EH (cell line): ENCODE measurements around the gene DIS3L.
A peak's percentile ranks its signal among the peaks of the same experiment; 100 is the strongest.
"Not testable (repeated sequence)": the region's sequence is repeated elsewhere in the genome, so short reads cannot be mapped to it uniquely, and the experiment has no call there.

Experiments
- DNase-seq: peaks from one replicate; pipeline ENCODE4 v3.0.0-alpha.2; 2015; ENCODE audit warnings: low read depth

The DIS3L gene

DNA sequence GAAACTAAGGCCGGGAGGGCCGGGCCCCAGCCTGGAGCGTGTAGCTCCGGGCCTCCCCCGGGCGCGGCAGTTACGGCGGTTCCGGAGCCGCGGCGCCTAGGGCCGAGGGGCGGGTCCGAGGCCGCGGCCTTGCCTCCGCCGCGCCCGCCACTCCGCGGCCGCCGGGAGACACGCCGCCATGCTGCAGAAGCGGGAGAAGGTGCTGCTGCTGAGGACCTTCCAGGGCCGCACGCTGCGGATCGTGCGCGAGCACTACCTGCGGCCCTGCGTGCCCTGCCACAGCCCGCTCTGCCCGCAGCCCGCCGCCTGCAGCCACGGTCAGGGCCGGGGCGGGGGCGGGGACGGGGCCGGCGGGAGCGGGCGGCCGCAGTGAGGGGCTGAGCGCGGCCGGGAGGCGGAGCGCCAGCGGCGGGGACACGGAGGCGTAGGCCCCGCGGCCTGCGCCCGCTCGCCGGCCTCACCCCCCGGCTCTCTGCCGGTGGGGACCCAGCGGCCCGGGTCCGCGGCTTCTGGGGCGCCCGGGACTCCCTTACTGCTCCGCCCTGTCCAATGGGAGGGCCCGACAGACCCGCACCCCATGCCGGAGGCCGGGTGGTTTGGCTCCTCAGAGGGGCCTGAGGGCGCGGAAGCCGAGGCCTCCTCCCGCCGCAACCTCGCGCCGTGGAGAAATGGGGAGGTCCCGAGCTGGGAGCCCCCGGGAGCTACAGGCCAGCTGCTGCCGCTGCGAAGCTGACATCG is at the start of gene DIS3L:
Gene DIS3L (plus strand): TSS at position 150 of the 738 bp plus-strand sequence. CDS start 29 bp downstream, at position 179.
- peak; percentile 66 for DNase-seq

DNA sequence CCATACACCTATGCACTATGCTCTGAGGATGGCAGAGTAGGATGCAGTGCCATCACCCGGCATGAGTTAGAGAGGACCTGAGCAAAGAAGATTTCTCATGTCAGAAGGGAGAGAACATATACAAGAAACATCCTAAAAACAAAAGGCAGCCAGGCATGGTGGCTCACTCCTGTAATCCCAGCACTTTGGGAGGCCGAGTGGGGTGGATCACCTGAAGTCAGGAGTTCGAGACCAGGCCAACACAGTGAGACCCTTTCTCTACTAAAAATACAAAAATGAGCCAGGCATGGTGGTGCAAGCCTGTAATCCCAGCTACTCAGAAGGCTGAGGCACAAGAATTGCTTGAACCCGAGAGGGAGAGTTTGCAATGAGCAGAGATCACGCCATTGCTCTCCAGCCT is 47.5 kb upstream of the DIS3L start:
- not testable (repeated sequence) for DNase-seq

DNA sequence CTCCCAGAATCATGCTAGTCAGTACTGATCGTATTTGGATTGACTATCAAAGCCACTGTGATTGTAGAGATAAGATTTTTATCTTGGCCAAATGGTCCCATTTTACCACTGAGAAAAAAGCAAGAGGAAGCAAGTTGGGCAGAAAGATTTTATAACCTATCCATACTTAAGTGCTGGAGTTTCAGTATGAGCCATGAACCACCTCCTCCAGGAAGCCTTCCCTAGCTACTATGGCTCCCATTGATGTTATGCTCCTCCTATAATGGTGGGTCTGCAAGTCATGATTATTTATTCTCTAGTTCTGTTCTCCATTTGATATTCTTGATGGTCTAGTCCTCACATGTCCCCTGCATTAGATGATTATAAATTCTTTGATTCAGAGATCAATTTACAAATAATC is 46.4 kb upstream of the DIS3L start:
- DNase-seq: no peak

DNA sequence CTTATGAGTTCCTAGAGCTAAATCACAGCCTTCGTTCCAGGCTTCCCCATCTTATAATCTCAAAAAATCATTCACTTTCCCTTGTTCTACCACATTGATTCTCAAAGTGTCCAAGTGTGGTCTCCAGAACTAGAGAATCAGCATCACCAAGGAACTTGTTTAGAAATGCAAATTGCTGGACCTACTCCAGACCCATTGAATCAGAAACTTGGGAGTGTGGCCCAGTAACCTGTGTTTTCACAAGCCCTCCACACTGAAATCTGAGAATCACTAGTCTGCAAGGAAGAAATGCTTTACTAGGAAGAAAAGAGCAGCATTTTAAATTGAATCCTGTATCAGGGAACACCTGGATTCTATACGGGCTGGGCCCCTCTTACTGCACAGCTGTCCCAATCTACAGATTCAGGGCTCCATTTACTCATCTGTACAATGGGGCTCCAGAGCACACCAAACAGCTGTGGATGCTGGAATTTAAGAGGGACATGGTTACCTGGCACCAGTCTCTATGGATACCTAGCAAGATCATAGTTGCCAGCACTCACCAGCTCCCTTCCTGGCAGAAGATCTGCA is 43.7 kb upstream of the DIS3L start:
- DNase-seq: no peak

DNA sequence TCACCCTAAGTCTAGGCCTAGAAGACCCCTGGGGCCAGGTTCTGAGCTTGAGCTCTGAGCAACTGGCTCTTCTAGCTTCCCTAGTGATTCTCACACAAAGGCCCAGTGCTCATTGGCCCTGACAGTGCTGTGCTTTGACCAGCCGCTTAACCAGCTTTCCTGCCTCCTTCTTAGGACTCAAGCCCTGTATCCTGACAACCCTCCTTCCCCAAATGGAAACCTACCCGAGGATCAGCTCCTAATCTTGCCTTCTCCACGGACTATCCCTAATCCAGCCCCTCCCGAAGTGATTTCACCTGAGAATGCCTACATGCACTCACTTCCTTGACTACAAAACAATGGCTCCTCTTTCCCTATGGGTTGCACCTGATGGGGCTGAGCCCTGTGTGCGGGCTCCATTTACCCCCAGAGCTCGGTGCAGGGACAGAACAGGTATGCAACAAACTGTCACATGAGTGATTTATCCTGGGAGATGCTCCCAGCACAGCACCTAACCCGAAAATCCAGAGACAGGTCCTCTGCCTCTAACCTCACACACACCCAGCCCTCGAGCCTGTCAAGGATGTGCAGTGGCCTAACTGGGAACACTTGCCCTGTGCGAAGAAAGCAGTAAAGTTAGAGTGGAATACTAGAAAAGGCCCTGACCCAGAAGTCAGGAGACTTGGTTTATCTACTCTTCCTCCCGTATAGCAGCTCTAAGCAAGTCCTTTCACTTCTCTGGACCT is 42.1 kb upstream of the DIS3L start:
- DNase-seq: no peak

DNA sequence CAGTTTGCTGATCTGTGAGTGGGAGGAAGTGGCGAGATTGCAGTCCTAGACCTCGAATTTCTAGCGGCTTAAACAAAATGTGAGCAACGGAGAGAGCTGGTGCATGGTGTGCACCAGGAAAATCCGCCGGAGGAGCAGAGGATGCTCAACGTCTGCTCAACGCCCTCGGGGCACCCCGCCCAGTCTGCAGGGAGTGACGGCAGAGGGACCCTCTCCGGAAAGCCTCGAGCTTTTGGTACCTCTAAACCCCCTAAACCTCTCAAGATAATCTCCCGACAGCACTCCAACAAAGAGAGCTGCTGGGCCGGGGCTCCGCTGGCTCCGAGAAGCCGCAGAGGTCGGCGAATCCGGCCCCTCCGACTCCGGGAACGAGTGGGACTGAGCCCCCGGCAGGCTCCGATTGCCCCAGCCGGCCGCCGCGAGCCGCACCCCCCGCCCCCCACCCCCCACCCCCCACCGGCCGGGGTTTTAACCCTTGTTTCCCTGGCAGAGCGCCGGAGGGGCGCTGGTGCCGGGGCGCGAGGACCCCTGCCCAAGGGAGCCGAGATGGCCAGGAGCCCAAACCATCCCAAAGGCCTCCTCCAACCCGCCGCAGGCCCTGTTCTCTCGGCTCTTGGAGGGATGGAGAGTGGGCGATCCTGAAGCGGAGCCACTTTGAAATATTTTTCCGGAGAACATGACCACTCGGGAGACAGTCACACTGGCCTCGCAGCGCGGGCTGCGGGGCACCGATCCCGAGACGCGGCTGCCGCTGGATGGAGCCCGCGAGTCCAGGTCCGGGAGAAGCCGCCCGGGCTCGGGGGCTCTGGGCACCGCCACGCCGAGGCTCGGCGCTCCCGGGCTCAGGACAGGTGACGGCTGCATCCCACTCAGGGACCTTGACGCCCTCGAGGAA is 41.3 kb upstream of the DIS3L start:
- peak; percentile 54 for DNase-seq

DNA sequence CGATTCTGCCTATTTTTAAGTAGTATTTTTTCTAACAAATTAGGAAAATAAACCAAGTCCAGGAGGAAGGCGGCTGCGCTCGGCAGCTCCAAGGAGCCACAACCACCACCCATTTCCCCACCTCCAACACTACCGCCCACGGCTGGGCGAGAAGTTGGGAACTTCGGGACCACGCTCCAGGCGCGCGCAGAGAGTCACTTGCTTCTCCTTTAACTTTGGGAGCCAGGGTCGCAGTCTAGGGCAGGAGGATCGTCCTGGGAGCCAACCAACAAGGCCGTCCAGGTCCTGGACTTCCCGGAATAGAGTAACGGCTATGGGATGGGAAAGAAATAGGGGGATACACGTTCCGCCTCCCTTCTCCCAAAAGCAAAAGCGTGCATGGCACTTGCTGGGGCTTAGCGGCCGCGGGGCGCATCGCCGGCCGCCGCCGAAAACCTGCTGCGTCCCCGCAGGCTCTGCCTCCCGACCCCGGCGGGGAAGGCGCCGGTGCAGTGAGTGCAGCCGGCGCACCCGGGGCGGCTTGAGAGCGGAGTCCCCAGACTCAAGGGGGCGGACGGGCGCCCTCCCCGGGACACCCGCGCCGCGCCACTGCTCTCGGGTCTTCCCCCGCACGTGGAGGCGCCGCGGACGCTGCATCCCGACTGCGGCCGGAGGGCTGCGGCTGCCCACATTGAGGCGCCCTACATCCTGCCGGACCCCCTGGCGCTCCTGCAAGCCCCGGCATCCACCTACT is 40.5 kb upstream of the DIS3L start:
- DNase-seq: peak; percentile 9

DNA sequence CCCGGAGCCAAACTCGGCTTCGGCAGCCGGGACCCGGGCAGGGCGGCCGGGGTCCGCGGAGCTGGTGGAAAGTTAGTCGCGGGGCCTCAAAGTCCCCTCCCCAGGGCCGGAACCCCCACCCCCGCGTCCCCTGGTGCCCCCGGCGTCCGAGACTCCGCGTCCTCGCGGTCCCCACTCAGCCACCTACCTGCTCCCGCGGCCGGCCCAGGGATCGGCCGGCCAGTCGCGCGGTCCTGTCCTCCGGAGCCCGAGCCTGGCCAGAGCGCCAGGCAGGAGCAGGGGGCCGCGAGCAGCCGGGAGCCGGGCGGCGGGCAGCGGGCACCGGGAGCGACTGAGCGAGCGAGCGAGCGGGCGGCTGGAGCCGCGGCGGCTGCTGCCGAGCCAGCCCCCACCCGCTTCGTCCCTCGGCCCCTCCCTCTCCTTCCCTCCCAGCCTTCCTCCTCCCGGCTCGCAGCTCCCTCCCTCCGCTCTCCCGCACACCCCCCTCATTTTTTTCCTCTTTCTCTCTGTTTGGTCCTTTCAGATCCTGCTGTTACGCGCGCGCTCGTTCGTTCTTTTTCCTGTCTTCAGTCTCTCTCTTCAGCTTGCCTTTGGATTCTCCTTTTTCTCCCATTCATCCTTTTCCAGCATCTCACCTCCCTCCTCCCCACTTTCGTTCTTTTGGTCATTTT is 39.8 kb upstream of the DIS3L start, which contains the start of gene MEGF11:
Gene MEGF11 (minus strand): TSS at position 333 of the 671 bp plus-strand sequence. CDS start 125,347 bp downstream, outside the sequence.
- peak; percentile 54 for DNase-seq

DNA sequence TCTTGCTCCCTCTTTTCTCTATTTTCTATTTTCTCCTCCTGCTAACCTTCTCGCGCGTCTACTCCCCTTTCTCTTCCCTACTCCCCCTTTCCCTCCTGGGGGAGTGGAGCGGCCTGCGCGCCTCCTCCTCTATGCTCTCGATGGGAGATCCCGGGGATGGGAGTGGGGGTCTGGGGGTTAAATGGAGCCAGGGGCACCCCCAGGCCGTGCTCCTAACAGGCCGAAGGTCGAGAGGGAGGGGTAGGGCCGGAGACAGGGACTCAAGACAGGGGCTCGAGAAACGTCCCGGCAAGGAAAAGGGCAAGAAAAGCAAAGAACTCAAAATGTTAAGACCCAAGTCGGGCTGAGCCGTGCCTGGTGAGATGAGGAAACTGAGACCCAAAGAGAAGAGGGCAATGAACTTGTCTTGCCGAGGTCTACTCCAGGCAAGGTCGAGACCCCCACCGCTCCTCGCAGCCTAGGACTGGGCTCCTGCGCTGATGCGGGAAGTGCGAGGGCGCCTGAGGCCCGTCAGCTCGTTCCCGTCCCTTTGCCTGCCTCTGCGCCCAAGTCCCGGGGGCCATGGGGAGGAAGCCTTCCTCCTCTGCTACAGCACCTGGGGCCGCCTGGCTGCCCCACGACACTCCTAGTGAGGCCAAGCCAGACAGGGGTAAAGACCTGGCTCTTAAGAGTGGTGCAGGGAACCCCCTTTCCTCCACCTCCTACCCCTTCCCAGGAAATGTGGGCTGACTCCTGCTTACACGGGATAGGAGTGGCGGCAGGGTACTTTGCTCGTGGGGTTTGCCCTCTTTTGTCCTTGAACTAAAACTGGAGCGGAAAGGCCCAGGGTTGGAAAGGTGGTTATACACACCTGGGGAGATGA is 39.0 kb upstream of the DIS3L start:
- no peak for DNase-seq

DNA sequence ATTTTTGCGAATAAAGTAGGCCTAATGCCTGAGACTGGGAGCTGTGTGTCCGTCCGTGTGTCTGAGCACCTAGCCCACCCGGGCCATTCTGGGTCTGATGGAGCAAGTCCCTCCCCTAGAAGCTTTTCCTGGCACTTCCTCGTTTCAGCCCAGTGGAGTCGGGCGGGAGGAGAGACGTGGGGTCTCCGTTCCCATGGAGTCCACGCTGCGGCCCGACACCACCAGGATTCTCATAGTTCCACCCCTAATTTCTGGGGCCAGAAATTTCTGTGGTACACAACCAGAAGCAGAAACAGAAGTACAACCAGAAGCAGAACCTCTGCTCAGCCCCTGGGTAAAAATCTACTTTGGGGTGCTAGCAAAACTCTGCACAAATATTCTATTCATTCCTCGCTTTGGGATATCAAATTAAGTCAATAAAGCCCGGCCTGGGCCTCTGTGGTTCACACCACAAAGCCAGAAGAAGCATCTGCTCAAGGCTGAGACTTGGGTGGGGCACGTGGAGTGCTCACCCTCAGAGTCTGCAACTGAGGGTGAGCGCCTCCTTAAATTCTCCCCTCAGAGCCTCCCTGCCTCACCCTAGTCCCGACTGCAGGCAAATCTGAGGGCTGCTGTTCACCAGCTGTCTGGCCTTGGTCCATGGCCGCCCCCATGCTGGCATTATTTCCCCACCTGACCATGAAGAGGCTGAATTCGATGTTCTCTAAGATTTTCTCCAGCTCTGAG is 38.3 kb upstream of the DIS3L start:
- no peak for DNase-seq

DNA sequence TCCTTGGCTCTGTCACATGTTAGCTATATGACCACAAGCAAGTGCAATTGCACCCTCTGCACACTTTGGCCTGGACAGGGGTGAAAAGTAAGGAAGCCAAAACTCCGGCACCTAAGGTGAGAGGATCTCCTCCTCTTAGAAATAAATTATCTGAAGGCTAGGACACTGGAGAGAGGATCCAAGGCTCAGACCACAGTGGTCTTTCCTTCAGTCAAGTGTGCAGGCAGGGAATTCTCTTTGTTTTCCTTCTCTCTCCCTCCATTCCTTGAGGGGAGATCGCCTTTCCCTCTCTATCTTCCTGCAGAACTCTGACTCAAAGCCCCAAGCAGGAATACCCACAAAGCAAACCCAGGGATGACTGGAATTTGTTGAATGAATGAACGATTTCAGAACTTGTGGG is 36.7 kb upstream of the DIS3L start:
- no peak for DNase-seq

DNA sequence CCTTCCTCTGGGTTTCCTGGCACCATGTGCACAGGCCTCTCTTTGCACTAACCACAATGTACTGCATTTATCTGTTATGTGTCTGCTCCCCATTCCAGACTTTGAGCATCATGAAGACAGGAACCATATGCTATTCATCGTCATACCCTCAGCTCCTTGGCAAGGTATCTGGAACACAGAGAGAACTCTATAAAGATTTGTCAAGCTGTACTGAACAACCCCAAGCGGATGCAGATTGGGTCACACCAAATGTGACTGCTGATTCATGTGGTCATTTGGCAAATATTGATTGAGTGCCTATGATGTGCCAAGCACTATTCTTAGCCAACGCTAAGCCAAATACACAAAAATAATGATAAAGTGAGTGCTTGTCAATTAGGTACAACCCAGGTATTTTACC is 32.3 kb upstream of the DIS3L start:
- no peak for DNase-seq

DNA sequence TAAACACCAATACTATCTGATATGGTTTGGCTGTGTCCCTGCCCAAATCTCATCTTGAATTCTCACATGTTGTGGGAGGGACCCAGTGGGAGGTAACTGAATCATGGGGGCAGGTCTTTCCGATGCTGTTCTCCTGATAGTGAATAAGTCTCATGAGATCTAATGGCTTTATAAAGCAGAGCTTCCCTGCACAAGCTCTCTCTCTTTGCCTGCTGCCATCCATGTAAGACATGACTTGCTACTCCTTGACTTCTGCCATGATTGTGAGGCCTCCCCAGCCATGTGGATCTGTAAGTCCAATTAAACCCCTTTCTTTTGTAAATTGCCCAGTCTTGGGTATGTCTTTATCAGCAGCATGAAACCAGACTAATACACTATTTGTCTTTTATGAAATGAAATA is 30.5 kb upstream of the DIS3L start:
- not testable (repeated sequence) for DNase-seq

DNA sequence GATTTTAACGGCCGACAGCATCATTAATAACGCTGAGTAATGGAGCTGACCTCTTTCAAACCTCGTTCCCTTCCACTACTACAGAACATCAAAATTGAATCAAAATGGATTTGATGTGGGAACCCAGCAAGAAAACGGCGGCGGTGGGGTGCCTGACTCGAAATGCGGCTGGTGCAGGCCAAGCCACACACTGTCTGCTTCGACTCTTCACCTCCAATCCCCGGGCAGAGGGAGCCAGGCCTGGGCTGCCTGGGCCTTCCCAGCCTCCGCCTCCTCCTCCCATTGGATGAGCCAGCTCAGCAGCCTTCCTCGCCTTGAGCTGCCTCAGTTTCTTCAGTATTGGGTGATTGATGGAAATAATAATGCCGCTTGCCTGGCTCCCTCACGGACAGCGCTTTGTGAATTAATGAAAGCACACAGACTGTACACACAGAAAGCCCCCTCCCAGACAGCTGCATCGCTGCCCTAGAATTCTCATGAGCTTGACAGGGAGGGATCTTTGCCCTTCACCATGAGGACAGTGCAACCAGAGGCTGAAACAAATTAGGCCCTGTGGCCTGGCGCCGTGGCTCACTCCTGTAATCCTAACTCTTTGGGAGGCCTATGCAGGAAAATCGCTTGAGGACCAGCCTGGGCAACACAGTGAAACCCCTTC is 28.4 kb upstream of the DIS3L start:
- DNase-seq: no peak

DNA sequence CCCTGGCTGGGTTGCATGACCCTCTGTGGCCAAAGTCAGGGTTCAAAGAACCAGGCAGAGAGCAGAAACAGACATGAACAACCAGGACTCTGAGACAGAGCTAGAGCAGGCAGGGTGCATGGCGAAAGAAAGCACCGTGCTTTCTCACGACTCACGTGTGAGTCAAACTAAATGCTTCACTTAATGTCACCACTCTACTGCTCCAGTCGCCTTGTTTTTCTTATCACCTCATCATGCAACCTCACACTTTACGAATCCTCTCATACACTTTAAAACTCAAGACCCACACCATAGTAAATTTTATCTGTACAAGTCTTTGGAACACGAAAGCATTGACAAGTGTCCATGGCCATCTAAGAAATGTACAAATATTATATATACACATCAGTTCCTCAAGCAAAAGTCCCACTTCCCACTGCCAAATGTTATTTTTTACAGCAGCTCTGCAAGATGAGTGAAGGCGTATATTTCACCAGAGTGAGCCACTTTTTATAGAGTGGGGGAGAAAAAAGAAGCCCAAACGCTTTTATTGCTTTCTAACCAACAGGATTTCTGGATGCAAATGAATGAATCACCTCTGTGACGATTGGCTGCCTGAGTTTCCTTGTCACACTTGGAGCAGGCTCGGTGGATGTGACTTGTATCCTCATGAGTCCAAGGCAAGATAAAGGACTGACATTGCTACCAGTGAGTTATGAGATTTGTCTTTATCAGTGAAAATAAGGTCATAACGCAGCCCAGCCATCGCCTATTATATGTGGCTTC is 23.9 kb upstream of the DIS3L start:
- DNase-seq: peak; percentile 87

DNA sequence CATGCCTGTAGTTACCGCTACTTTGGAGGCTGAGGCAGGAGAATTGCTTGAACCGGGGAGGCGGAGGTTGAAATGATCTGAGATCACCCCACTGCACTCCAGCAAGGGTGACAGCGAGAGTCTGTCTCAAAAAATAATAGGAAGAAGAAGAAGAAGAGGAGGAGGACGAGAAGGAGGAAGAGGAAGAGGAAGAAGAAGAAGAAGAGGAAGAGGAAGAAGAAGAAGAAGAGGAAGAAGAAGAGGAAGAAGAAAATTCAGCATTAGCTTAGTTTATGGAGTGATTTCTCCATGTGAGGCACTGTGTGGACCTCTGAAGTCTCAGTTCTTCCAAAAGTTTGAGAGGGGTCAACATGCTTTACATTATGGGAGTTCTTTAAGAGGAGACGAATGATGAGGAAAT is 22.4 kb upstream of the DIS3L start:
- DNase-seq: no peak

DNA sequence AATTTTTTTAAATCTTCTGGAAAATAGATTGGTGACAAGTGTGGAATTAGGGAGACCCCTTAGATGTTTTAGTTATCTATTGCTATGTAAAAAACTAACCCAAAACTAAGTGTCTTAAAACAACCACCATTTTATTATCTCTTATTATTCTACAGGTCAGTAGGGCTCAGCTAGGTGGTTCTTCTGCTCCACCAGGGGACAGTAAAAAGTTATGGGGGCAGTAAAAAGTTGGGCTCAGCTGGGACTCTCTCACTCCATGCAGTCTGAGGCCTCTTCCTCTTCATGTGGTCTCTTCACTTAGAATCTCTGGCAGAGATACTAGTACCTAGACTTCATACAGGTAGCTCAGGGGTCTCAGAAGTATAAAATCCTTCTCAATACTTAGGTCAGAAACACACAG is 18.0 kb upstream of the DIS3L start:
- DNase-seq: no peak

DNA sequence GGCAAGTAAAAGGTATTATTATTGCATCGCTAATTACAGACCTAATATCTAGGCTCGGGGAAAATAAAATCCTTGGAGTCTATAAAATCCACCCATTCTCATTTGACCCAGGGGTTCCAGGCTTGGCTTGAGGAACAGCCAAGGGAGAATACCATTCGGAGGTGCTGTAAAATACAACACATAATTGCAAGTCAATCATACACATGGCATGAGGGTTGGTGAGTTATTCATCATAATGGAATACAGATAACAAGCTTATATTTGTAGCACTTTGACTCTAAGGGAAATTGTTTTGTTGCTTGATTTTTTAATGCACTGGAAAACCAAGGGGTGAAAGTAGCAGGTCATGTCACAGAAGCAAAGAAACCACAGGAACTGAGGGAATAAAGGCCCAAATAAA is 16.8 kb upstream of the DIS3L start:
- DNase-seq: no peak
